ENCODE results near the gene TFCP2L1. TPM values are rescaled to one million over a fixed set of nuclear protein-coding genes. Genes with fewer than 3 reads are reported as not detected.
"Not testable (repeated sequence)": the region's sequence is repeated elsewhere in the genome, so short reads cannot be mapped to it uniquely, and the experiment has no call there.

The TFCP2L1 gene
- total RNA-seq, 4 donors from 2014 or later = 18.3 to 75.8 (median 49.3) TPM

DNA sequence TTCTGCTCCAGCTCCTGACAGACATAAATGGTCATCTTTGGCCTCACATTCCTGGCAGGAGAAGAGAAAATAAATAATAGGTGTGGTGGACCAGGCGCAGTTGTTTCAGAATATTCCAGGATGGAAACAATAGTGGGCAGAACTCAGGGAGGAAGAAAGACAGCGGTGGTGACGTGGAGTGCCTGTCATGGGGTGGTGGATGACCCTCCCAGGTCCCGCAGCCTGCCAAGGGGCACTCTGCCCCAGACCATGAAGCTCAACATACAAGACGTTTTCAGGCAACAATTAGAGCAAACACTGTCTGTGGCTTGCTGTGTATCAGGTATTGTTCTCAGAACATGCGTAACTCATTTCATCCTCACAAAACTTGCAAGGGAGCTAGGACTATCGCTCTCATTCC is 50.9 kb downstream of the TFCP2L1 start:
- intact Hi-C loops (cut with DNase I; ENCODE audit: low total_unique reads) = no loop called here
- no peak for DNase-seq (ENCODE audit: low spot score in 2 of 2)
- 87 to 91% methylated on average over 7 of the region's 7 CpGs for WGBS, 2 donors
- H3K4me3 ChIP-seq (ENCODE audit: low read depth, poor library complexity, severe bottlenecking) = no peak overlapping the region
- TF ChIP-seq POLR2A (IDR thresholded peaks at IDR 0.05) = no peak
- TF ChIP-seq, protein P1, sequence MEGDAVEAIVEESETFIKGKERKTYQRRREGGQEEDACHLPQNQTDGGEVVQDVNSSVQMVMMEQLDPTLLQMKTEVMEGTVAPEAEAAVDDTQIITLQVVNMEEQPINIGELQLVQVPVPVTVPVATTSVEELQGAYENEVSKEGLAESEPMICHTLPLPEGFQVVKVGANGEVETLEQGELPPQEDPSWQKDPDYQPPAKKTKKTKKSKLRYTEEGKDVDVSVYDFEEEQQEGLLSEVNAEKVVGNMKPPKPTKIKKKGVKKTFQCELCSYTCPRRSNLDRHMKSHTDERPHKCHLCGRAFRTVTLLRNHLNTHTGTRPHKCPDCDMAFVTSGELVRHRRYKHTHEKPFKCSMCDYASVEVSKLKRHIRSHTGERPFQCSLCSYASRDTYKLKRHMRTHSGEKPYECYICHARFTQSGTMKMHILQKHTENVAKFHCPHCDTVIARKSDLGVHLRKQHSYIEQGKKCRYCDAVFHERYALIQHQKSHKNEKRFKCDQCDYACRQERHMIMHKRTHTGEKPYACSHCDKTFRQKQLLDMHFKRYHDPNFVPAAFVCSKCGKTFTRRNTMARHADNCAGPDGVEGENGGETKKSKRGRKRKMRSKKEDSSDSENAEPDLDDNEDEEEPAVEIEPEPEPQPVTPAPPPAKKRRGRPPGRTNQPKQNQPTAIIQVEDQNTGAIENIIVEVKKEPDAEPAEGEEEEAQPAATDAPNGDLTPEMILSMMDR (IDR thresholded peaks at IDR 0.05) = no peak

DNA sequence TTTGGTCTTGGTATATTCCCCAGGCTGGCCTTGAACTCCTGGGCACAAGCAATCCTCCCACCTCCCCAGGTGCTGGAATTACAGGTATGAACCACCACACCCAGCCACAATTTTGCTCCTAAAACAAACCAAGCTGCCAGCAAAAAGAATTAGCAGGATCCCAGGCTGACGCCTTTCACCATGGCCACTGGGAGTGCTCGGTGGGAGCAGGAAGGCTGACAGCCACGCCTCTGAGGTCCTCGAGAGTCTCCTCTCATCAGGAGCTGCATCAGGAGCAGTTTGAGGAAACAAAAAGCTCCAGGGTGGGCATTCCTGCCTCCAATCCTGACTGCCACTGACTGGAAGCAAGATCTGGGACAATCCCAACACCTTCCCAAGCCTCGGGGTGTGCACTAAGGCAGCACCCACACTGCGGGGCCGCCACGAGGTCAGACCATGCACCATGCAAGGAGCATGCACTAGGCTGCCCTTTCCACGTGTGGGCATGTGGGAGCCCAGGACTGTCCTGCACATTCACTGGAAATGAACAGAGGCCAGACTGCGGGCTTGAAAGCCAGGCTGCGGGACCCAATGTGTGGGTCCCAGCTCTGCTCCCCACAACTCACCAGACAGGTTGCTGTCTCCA is 51.4 kb downstream of the TFCP2L1 start:
- no peak overlapping the region for H3K4me3 ChIP-seq (ENCODE audit: low read depth, poor library complexity, severe bottlenecking)
- WGBS, 2 donors = 83 to 86% methylated on average over 5 to 11 of the region's 11 CpGs
- intact Hi-C loops (cut with DNase I; ENCODE audit: low total_unique reads) = no loop called here
- no peak for DNase-seq (ENCODE audit: low spot score in 2 of 2)
- TF ChIP-seq, protein P1 (IDR thresholded peaks at IDR 0.05) = no peak
- no peak for TF ChIP-seq POLR2A (IDR thresholded peaks at IDR 0.05)

DNA sequence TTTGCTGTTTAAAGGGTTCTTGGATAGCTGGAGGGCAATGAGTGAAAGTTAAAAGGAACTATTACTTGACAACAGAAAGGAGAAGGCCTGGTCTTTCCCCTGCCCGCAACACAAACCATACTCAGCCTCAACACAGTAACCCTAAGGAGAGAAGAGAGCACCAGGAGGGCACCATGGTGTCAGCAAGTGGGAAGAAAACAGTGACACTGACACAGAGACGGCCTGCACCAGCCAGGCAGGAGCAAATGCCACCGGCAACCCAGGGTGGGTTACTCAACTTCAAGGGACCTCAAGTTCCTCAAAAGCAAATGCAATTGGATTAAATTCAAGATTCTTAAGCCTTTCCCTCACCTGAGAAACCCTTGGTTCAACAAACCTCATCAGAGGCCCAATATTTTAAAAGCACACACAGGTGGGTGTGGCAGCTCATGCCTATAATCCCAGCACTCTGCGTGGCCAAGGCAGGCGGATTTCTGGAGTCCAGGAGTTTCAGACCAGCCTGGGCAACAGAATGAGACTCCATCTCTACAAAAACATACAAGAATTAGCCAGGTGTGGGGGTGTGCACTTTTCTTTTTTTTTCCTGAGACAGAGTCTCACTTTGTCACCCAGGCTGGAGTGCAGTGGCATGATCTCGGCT is 52.3 kb downstream of the TFCP2L1 start:
- H3K4me3 ChIP-seq (ENCODE audit: low read depth, poor library complexity, severe bottlenecking) = no peak overlapping the region
- no peak for DNase-seq (ENCODE audit: low spot score in 2 of 2)
- intact Hi-C loops (cut with DNase I; ENCODE audit: low total_unique reads) = no loop called here
- WGBS, 2 donors = 82 to 90% methylated on average over 6 of the region's 6 CpGs
- TF ChIP-seq, protein P1 (IDR thresholded peaks at IDR 0.05) = no peak
- TF ChIP-seq POLR2A (IDR thresholded peaks at IDR 0.05) = no peak

DNA sequence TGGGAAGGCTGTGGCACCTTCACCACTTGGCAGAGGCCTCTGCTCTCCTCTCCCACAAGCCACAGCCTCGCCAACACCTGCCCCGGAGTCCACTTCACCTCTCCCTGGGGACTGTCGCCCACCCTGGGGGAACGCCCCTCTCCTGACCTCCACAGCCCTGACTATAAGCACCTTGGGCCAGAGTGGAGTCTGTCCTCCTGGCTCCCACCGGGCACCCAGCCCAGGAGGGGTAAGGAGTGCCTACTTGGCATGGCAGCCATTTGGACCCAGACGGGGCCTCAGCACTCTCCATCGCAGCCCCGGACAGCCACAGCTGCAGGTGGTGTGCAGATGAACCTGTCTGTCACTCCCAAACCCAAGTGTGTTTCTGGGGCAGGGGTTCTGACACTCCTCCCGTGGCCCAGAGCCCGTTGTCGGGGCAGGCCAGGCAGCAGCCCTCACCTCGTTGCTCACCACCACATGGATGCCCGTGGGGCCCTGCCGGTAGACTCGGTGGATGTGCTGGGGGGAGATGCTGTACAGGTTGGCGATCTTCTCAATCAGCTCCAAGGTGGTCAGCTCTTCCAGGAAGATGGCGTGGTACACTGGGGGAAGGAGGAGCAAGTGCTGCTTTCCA is 53.5 kb downstream of the TFCP2L1 start:
- TF ChIP-seq POLR2A (IDR thresholded peaks at IDR 0.05) = no peak
- TF ChIP-seq, protein P1 (IDR thresholded peaks at IDR 0.05) = no peak
- 79 to 85% methylated on average over 14 to 17 of the region's 17 CpGs for WGBS, 2 donors
- no peak for DNase-seq (ENCODE audit: low spot score in 2 of 2)
- H3K4me3 ChIP-seq (ENCODE audit: low read depth, poor library complexity, severe bottlenecking) = no peak overlapping the region
- intact Hi-C loops (cut with DNase I; ENCODE audit: low total_unique reads) = no loop called here

DNA sequence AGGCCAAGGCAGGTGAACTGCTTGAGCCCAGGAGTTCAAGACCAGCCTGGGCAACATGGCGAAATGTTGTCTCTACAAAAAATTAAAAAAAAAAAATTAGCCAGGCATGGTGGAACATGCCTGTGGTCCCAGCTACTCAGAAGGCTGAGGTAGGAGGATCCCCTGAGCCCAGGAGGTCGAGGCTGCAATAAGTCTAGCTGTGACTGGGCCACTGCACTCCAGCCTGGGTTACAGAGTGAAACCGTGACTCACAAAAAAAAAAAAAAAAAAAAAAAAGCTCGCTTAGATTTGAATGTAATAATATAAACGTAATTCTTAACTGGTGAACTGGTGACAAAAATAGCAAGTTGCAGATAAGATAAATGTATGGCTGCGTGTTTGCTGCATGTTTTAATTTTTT is 56.5 kb downstream of the TFCP2L1 start:
- intact Hi-C loops (cut with DNase I; ENCODE audit: low total_unique reads) = no loop called here

DNA sequence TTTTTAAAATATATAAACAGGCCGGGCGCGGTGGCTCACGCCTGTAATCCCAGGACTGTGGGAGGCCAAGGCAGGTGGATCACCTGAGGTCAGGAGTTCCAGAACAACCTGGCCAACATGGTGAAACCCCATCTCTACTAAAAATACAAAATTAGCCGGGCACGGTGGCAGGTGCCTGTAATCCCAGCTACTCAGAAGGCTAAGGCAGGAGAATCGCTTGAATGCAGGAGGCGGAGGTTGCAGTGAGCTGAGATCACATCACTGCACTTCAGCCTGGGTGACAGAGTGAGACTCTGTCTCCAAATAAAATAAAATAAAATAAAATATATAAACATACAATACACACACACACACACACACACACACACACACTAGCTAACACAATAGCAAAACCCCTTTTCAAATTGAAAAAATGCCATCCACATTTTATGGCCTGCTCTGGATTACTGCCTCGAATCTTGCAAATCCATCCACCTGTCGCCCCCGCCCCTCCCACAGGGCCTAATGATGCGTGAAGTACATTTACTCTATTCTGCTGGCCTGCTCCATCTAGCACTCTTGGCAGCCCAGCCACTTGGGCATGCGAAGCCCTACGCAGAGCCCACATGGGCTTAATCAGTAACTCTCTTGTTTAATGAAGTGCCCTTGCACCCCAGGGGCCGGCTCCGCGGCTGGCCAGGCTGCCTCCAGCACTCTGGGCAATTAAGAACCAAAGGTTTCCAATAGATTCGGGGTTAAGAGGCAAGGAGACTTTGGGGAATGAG is 57.4 kb downstream of the TFCP2L1 start:
- 76% methylated on average over 18 of the region's 18 CpGs for WGBS, 2 donors
- DNase-seq (ENCODE audit: low spot score in 2 of 2); H3K4me3 ChIP-seq (ENCODE audit: low read depth, poor library complexity, severe bottlenecking); intact Hi-C loops (cut with DNase I; ENCODE audit: low total_unique reads): not testable (repeated sequence)

More for the DNA sequence above, 56.5 kb downstream of the TFCP2L1 start:
- no peak for TF ChIP-seq POLR2A (IDR thresholded peaks at IDR 0.05)
- TF ChIP-seq, protein P1 (IDR thresholded peaks at IDR 0.05) = no peak
- no peak overlapping the region for H3K4me3 ChIP-seq (ENCODE audit: low read depth, poor library complexity, severe bottlenecking)
- WGBS, 2 donors = 79 to 80% methylated on average over 6 of the region's 6 CpGs
- DNase-seq (ENCODE audit: low spot score in 2 of 2) = no peak

DNA sequence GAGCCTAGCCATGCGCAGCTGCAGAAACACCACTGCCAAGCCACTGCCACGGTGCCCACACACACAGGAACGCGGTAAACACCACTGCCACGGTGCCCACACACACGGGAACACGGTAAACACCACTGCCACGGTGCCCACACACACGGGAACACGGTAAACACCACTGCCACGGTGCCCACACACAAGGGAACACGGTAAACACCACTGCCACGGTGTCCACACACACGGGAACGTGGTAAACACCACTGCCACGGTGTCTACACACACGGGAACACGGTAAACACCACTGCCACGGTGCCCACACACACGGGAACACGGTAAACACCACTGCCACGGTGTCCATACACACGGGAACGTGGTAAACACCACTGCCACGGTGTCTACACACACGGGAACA is 59.3 kb downstream of the TFCP2L1 start:
- intact Hi-C loops (cut with DNase I; ENCODE audit: low total_unique reads); DNase-seq (ENCODE audit: low spot score in 2 of 2); H3K4me3 ChIP-seq (ENCODE audit: low read depth, poor library complexity, severe bottlenecking): not testable (repeated sequence)
- WGBS, 2 donors = 91 to 93% methylated on average over 25 of the region's 26 CpGs
